ENCODE data around the gene GALR2.

GALR2 gene

GRCh38 chr17:76123749-76124581 lies 49.4 kb downstream of the GALR2 start:
- in situ Hi-C loops (cut with HindIII; ENCODE audit: low sequenced_read_pairs): no loop called here

DNA sequence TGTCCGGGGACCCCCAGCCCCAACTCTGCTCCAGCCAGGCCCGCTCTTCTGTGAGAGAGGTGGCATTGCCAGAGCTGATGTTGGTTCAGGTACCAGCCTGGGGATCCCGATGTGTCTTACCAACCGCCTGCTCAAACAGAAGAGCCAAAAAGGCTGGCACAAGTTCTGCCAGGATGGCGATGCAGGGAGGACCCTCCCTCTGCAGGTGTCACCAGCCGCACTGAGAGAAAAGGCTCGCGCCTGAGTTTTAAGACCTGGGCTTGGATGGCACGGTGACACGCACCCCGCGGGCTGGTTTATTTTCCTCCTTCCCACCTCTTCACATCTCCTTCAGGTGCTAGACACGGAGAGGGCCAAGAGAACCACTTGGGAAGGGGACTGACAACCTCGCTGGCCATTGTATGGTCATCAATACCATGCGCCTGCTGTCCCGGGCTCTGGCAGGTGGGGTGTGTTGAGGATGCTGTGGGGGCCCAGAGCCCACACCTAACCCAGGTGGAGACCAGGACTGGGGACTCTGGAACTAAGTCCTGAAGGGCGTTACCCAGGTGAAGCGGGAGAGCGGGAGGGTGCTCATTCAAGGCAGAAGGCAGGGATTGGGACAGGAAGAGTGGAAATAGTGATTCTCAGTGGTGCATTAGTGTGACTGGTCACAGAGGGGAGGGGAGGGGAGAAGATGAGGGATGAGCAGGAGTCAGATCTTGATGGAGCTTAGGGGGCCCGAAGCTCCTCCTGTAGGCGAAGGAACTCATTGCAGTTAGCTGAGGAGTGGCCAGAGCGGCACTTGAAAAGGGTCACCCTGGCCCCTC lies 50.2 kb downstream of the GALR2 start:
- in situ Hi-C loops (cut with HindIII; ENCODE audit: low sequenced_read_pairs): no loop called here

DNA sequence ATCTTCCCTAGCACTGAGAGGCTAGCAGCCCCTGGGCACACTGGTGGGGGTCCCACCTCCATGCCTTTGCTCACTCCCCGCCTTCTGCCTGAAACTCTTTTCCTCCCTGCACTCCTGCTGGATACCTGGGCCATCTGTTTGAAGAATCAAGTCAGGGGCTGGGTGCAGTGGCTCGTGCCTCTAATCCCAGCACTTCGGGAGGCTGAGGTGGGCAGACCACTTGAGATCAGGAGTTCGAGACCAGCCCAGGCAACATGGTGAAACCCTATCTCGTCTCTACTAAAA lies 50.8 kb downstream of the GALR2 start:
- in situ Hi-C loops (cut with HindIII; ENCODE audit: low sequenced_read_pairs): no loop called here

- in situ Hi-C loops (cut with HindIII; ENCODE audit: low sequenced_read_pairs): no loop called here
Observed at GRCh38 chr17:76125922-76126321, 51.3 kb downstream of the GALR2 start.

Measured in endothelial cell of hepatic sinusoid (primary cell).